Measurements from ENCODE around the gene DDIT3.
A peak's percentile ranks its signal among the peaks of the same experiment; 100 is the strongest.
"Not testable (repeated sequence)": the region's sequence is repeated elsewhere in the genome, so short reads cannot be mapped to it uniquely, and the experiment has no call there.

The DDIT3 gene

GRCh38 chr12:57521525-57522010 is 1.3 kb upstream of the DDIT3 start:
- peaks cover 55% of the 10 kb centered on the region for H3K4me1 ChIP-seq (ENCODE audit: control insufficient read depth, insufficient read depth, low read length)
- peak overlapping the region; percentile 66 for H3K4me3 ChIP-seq (ENCODE audit: low read length)
- H3K9me3 ChIP-seq (ENCODE audit: control insufficient read depth, low read length), result no peaks in the 10 kb centered on the region
- H3K27me3 ChIP-seq (ENCODE audit: control insufficient read depth, insufficient read depth, low read length), result no peaks in the 10 kb centered on the region
- peak overlapping the region; percentile 80 for H3K9ac ChIP-seq (ENCODE audit: low read length)
- H3K36me3 ChIP-seq (ENCODE audit: control insufficient read depth, insufficient read depth, low read length), result peaks cover 15% of the 10 kb centered on the region

DNA sequence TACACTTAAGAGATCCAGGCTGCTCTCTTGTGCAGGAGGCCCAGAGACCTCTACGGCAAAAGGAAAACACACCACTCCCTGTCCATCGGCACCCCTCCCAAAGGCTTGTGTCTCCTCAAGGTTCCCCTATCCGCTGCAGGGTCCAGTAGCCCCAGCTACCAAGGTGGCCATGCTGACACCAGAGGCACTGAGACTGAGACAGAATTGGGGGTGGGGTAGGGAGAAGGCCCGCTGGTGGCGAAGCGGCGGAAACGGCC is 590 bp downstream of the DDIT3 start:
- Histone ChIP-seq H3K27me3 (ENCODE audit: control insufficient read depth, insufficient read depth, low read length) (no peaks in the 10 kb centered on the region), H3K4me1 (ENCODE audit: control insufficient read depth, insufficient read depth, low read length) (peaks cover 43% of the 10 kb centered on the region), H3K9ac (ENCODE audit: low read length) (peak overlapping the region; percentile 90), H3K4me3 (ENCODE audit: low read length) (peak overlapping the region; percentile 90), H3K9me3 (ENCODE audit: control insufficient read depth, low read length) (no peaks in the 10 kb centered on the region), H3K36me3 (ENCODE audit: control insufficient read depth, insufficient read depth, low read length) (peaks cover 17% of the 10 kb centered on the region)

GRCh38 chr12:57518920-57519795 is 1.2 kb downstream of the DDIT3 start:
- peaks cover 18% of the 10 kb centered on the region for H3K36me3 ChIP-seq (ENCODE audit: control insufficient read depth, insufficient read depth, low read length)

DNA sequence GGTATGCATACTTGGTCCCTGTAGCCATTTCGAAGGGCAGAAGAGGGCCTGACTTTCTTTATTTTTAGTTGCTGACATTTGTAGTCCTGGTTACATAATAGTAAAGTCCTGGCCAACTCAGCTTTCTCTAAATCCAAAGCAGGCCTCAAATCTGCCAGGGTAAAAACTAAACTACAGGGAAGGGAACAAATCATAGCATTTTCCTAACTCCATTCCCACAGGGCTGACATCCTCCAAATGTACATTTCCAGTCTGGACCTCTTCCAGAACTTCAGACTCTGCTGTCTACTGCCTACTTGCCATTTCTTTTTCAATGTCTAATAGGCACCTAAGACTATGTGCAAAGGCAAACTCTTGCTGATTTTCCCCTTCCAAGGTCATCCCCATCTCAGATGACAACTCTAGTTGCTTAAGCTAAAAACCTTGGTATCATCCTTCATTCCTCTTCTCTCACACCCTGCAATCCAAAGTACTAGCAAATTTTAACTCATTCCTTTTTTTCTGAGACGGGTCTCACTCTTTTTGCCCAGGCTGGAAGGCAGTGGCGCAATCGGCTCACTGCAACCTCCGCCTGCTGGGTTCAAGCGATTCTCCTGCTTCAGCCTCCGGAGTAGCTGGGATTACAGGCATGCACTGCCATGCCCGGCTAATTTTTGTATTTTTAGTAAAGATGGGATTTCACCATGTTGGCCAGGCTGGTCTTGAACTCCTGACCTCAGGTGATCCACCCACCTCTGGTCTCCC is 2.0 kb downstream of the DDIT3 start:
- peak overlapping the region; percentile 90 for H3K4me3 ChIP-seq (ENCODE audit: low read length)
- H3K9ac ChIP-seq (ENCODE audit: low read length), result peak overlapping the region; percentile 90
- peaks cover 18% of the 10 kb centered on the region for H3K36me3 ChIP-seq (ENCODE audit: control insufficient read depth, insufficient read depth, low read length)
- H3K27me3 ChIP-seq (ENCODE audit: control insufficient read depth, insufficient read depth, low read length), result no peaks in the 10 kb centered on the region
- peaks cover 30% of the 10 kb centered on the region for H3K4me1 ChIP-seq (ENCODE audit: control insufficient read depth, insufficient read depth, low read length)
- H3K9me3 ChIP-seq (ENCODE audit: control insufficient read depth, low read length), result no peaks in the 10 kb centered on the region

More at GRCh38 chr12:57518920-57519795, 1.2 kb downstream of the DDIT3 start:
- Histone ChIP-seq H3K9me3 (ENCODE audit: control insufficient read depth, low read length) (no peaks in the 10 kb centered on the region), H3K4me1 (ENCODE audit: control insufficient read depth, insufficient read depth, low read length) (peaks cover 37% of the 10 kb centered on the region), H3K9ac (ENCODE audit: low read length) (peak overlapping the region; percentile 90), H3K27me3 (ENCODE audit: control insufficient read depth, insufficient read depth, low read length) (no peaks in the 10 kb centered on the region), H3K4me3 (ENCODE audit: low read length) (peak overlapping the region; percentile 90)

DNA sequence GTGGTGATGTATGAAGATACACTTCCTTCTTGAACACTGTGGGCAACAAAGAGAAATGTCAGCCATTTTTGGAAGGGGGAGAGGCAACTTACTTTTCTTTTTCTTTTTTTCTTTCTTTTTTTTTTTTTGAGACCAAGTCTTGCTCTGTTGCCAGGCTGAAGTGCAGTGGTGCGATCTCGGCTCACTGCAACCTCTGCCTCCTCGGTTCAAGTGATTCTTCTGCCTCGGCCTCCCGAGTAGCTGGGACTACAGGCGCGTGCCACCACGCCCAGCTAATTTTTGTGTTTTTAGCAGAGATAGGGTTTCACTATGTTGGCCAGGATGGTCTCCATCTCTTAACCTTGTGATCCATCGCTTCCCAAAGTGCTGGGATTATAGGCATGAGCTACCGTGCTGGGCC is 2.6 kb downstream of the DDIT3 start:
- not testable (repeated sequence) for H3K27me3 ChIP-seq (ENCODE audit: control insufficient read depth, insufficient read depth, low read length); H3K9me3 ChIP-seq (ENCODE audit: control insufficient read depth, low read length); H3K4me3 ChIP-seq (ENCODE audit: low read length); H3K9ac ChIP-seq (ENCODE audit: low read length)
- Histone ChIP-seq H3K4me1 (ENCODE audit: control insufficient read depth, insufficient read depth, low read length) (peaks cover 30% of the 10 kb centered on the region), H3K36me3 (ENCODE audit: control insufficient read depth, insufficient read depth, low read length) (peaks cover 18% of the 10 kb centered on the region)

GRCh38 chr12:57517187-57517586 is 3.1 kb downstream of the DDIT3 start:
- Histone ChIP-seq H3K9ac (ENCODE audit: low read length) (no peak overlapping the region), H3K4me3 (ENCODE audit: low read length) (no peak overlapping the region), H3K4me1 (ENCODE audit: control insufficient read depth, insufficient read depth, low read length) (peaks cover 28% of the 10 kb centered on the region), H3K27me3 (ENCODE audit: control insufficient read depth, insufficient read depth, low read length) (no peaks in the 10 kb centered on the region), H3K9me3 (ENCODE audit: control insufficient read depth, low read length) (no peaks in the 10 kb centered on the region), H3K36me3 (ENCODE audit: control insufficient read depth, insufficient read depth, low read length) (peaks cover 18% of the 10 kb centered on the region)

DNA sequence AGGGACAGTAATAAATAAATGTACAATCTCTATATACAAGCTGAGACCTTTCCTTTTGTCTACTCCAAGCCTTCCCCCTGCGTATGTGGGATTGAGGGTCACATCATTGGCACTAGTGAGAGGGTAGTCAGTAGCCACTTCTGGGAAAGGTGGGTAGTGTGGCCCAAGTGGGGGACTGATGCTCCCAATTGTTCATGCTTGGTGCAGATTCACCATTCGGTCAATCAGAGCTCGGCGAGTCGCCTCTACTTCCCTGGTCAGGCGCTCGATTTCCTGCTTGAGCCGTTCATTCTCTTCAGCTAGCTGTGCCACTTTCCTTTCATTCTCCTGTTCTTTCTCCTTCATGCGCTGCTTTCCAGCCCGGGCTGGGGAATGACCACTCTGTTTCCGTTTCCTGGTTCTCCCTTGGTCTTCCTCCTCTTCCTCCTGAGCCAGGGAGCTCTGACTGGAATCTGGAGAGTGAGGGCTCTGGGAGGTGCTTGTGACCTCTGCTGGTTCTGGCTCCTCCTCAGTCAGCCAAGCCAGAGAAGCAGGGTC is 3.6 kb downstream of the DDIT3 start:
- no peak overlapping the region for H3K9ac ChIP-seq (ENCODE audit: low read length)
- no peak overlapping the region for H3K4me3 ChIP-seq (ENCODE audit: low read length)
- H3K36me3 ChIP-seq (ENCODE audit: control insufficient read depth, insufficient read depth, low read length), result peaks cover 18% of the 10 kb centered on the region

GRCh38 chr12:57515934-57516541 is 4.3 kb downstream of the DDIT3 start:
- Histone ChIP-seq H3K27me3 (ENCODE audit: control insufficient read depth, insufficient read depth, low read length) (no peaks in the 10 kb centered on the region), H3K4me1 (ENCODE audit: control insufficient read depth, insufficient read depth, low read length) (peaks cover 16% of the 10 kb centered on the region), H3K9ac (ENCODE audit: low read length) (no peak overlapping the region), H3K36me3 (ENCODE audit: control insufficient read depth, insufficient read depth, low read length) (peaks cover 18% of the 10 kb centered on the region), H3K4me3 (ENCODE audit: low read length) (no peak overlapping the region), H3K9me3 (ENCODE audit: control insufficient read depth, low read length) (no peaks in the 10 kb centered on the region)

More for the DNA sequence above, 3.6 kb downstream of the DDIT3 start:
- no peaks in the 10 kb centered on the region for H3K9me3 ChIP-seq (ENCODE audit: control insufficient read depth, low read length)
- no peaks in the 10 kb centered on the region for H3K27me3 ChIP-seq (ENCODE audit: control insufficient read depth, insufficient read depth, low read length)
- H3K4me1 ChIP-seq (ENCODE audit: control insufficient read depth, insufficient read depth, low read length), result peaks cover 22% of the 10 kb centered on the region

GRCh38 chr12:57515408-57515933 is 4.8 kb downstream of the DDIT3 start:
- Histone ChIP-seq H3K9me3 (ENCODE audit: control insufficient read depth, low read length) (no peaks in the 10 kb centered on the region), H3K4me3 (ENCODE audit: low read length) (no peak overlapping the region), H3K9ac (ENCODE audit: low read length) (no peak overlapping the region), H3K36me3 (ENCODE audit: control insufficient read depth, insufficient read depth, low read length) (peaks cover 18% of the 10 kb centered on the region), H3K27me3 (ENCODE audit: control insufficient read depth, insufficient read depth, low read length) (no peaks in the 10 kb centered on the region), H3K4me1 (ENCODE audit: control insufficient read depth, insufficient read depth, low read length) (peaks cover 14% of the 10 kb centered on the region)

GRCh38 chr12:57514720-57515407 is 5.5 kb downstream of the DDIT3 start:
- H3K4me3 ChIP-seq (ENCODE audit: low read length), result no peak overlapping the region
- peaks cover 14% of the 10 kb centered on the region for H3K4me1 ChIP-seq (ENCODE audit: control insufficient read depth, insufficient read depth, low read length)
- no peaks in the 10 kb centered on the region for H3K27me3 ChIP-seq (ENCODE audit: control insufficient read depth, insufficient read depth, low read length)
- H3K9me3 ChIP-seq (ENCODE audit: control insufficient read depth, low read length), result no peaks in the 10 kb centered on the region
- peaks cover 18% of the 10 kb centered on the region for H3K36me3 ChIP-seq (ENCODE audit: control insufficient read depth, insufficient read depth, low read length)
- no peak overlapping the region for H3K9ac ChIP-seq (ENCODE audit: low read length)

DNA sequence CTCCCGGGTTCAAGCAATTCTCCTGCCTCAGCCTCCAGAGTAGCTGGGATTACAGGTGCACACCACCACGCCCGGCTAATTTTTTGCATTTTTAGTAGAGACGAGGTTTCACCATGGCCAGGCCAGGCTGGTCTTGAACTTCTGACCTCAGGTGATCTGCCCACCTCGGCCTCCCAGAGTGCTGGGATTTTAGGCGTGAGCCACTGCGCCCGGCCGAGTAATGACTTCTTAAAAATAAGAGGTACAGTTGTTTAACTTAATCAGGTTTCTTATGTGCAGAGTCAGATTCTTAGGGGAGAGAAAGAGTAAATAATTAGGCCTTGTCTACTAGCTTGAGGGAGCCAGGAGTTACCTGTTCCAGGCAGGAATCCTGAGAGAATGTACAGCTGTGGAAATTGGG is 6.1 kb downstream of the DDIT3 start:
- not testable (repeated sequence) for H3K27me3 ChIP-seq (ENCODE audit: control insufficient read depth, insufficient read depth, low read length); H3K9ac ChIP-seq (ENCODE audit: low read length); H3K9me3 ChIP-seq (ENCODE audit: control insufficient read depth, low read length); H3K4me3 ChIP-seq (ENCODE audit: low read length)
- Histone ChIP-seq H3K36me3 (ENCODE audit: control insufficient read depth, insufficient read depth, low read length) (peaks cover 18% of the 10 kb centered on the region), H3K4me1 (ENCODE audit: control insufficient read depth, insufficient read depth, low read length) (peaks cover 13% of the 10 kb centered on the region)

All from mucosa of stomach (tissue), 1 donor.